HG02981 (cell line): ENCODE data around the gene TMED7.
"Not testable (repeated sequence)": the region's sequence is repeated elsewhere in the genome, so short reads cannot be mapped to it uniquely, and the experiment has no call there.

ENCODE experiments used
- ATAC-seq: cut with Tn5 transposase; IDR thresholded peaks from one replicate; pipeline ENCODE4 v1.9.1; 2021; ENCODE audit warnings: mild to moderate bottlenecking, moderate library complexity; ENCODE audit not compliant: unreplicated experiment

Gene TMED7

GRCh38 chr5:115625579-115626444, at the start of gene TMED7:
TSS of gene TMED7 (minus strand) at chr5:115626036. CDS start at chr5:115625792, 244 bp downstream.
- ATAC-seq = peak; percentile 90

- not testable (repeated sequence) for ATAC-seq
These were observed 48.9 kb upstream of the TMED7 start for GRCh38 chr5:115674782-115675181.

GRCh38 chr5:115673596-115673995, 47.8 kb upstream of the TMED7 start:
- ATAC-seq = no peak

- no peak for ATAC-seq
These were observed 46.1 kb upstream of the TMED7 start for GRCh38 chr5:115671939-115672338.

GRCh38 chr5:115666023-115666422, 40.2 kb upstream of the TMED7 start:
- ATAC-seq = no peak

- ATAC-seq = no peak
These were observed 35.7 kb upstream of the TMED7 start for GRCh38 chr5:115661563-115661962.

- ATAC-seq = no peak
These were observed 35.3 kb upstream of the TMED7 start for GRCh38 chr5:115661101-115661500.

- ATAC-seq = no peak
These were observed 32.0 kb upstream of the TMED7 start for GRCh38 chr5:115657881-115658233.

- no peak for ATAC-seq
These were observed 31.5 kb upstream of the TMED7 start for GRCh38 chr5:115657125-115657880.

GRCh38 chr5:115656404-115656803, 30.6 kb upstream of the TMED7 start:
- no peak for ATAC-seq

- no peak for ATAC-seq
These were observed 30.2 kb upstream of the TMED7 start for GRCh38 chr5:115655994-115656393.

GRCh38 chr5:115649541-115649940, 23.7 kb upstream of the TMED7 start:
- no peak for ATAC-seq

- no peak for ATAC-seq
These were observed 22.2 kb upstream of the TMED7 start for GRCh38 chr5:115648056-115648455.

GRCh38 chr5:115645386-115645785, 19.6 kb upstream of the TMED7 start:
- not testable (repeated sequence) for ATAC-seq

- ATAC-seq = no peak
These were observed 18.2 kb upstream of the TMED7 start for GRCh38 chr5:115644046-115644445.

GRCh38 chr5:115641948-115642347, 16.1 kb upstream of the TMED7 start:
- no peak for ATAC-seq

GRCh38 chr5:115640274-115640673, 14.4 kb upstream of the TMED7 start:
- no peak for ATAC-seq

GRCh38 chr5:115639377-115639776, 13.5 kb upstream of the TMED7 start:
- no peak for ATAC-seq

- ATAC-seq = no peak
These were observed 11.7 kb upstream of the TMED7 start for GRCh38 chr5:115637507-115637906.

GRCh38 chr5:115636008-115636407, 10.2 kb upstream of the TMED7 start:
- no peak for ATAC-seq

- peak; percentile 58 for ATAC-seq
These were observed 8.7 kb upstream of the TMED7 start for GRCh38 chr5:115634343-115635132.
